ENCODE data around the gene AIF1.

The AIF1 gene

GRCh38 chr6:31663961-31664789, 49.1 kb downstream of the AIF1 start:
- no peak for TF ChIP-seq CTCF (IDR thresholded peaks at IDR 0.05; ENCODE audit: low read depth, low read length)
- H3K4me3 ChIP-seq (ENCODE audit: low read depth, low read length): peak overlapping the region; percentile 69

DNA sequence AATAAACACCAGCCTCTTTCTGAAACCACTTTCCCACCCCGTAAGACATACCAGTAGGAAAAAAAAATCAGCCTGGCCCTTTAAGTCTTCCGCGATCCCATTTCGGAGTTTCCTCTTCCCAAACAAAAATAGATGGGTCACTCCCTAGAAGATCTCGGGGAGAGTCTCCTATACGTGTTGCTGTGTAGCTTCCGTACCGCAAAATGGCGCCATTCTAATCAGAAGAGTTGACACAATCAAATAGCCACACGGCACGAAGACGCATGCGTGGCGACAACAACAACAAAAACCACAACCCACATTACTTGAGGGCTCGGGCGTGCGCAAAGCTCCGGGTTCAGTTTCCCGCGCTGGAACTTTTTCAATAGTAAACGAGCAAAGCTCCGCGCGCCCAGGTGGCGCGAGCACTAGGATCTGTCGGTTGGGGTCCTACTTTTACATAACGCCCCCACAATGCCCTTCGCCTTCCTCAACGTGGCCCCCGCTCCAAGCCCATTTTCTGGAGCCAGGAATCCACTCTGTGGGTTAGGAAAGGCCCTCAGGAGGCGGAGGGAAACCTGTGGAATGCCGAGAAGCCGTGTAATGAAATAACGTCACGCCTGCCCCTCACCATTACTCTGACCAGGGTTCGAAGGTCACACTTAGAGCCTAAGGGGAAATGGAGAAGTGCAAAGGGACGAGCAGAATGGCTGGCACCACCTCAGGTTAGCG, 49.9 kb downstream of the AIF1 start, which contains the start of gene GPANK1:
Gene GPANK1 (minus strand): TSS at position 208 of the 711 bp plus-strand sequence. CDS start 519 bp downstream, outside the sequence.
- H3K4me3 ChIP-seq (ENCODE audit: low read depth, low read length): peak within 1 kb of the TSS; percentile 69
- no peak for TF ChIP-seq CTCF (IDR thresholded peaks at IDR 0.05; ENCODE audit: low read depth, low read length)

DNA sequence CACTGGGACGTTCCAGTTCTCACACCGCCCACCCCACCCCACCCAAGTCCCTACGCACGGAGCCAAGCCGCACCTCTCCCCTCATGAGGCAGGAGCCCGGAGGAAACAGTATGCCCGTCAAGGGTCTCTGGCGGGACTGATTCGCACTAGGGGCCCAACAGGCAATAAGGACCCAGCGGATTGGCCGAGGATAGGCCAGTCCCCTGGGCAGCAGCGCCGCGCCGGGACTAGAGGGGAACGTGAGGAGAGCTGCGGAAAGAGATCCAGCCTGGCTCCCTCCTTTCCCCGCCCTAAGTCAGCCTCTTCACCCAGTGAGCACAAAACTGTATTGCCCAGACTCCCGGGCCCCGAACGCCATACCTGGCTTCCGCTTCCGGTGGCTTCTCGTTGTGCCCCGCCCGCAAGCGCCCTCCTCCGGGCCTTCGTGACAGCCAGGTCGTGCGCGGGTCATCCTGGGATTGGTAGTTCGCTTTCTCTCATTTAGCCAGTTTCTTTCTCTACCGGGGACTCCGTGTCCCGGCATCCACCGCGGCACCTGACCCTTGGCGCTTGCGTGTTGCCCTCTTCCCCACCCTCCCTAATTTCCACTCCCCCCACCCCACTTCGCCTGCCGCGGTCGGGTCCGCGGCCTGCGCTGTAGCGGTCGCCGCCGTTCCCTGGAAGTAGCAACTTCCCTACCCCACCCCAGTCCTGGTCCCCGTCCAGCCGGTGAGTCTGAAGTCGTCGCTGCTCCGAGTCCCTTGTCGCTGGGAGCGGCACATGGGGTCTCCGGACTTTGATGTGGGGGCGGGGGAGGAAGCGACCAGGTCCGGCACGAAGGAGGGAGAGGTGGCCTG, 50.7 kb downstream of the AIF1 start, which contains the start of gene CSNK2B:
Gene CSNK2B (plus strand): TSS at position 580 of the 836 bp plus-strand sequence. CDS start 752 bp downstream, outside the sequence.
- no peak for TF ChIP-seq CTCF (IDR thresholded peaks at IDR 0.05; ENCODE audit: low read depth, low read length)
- H3K4me3 ChIP-seq (ENCODE audit: low read depth, low read length): peak within 1 kb of the TSS; percentile 69

DNA sequence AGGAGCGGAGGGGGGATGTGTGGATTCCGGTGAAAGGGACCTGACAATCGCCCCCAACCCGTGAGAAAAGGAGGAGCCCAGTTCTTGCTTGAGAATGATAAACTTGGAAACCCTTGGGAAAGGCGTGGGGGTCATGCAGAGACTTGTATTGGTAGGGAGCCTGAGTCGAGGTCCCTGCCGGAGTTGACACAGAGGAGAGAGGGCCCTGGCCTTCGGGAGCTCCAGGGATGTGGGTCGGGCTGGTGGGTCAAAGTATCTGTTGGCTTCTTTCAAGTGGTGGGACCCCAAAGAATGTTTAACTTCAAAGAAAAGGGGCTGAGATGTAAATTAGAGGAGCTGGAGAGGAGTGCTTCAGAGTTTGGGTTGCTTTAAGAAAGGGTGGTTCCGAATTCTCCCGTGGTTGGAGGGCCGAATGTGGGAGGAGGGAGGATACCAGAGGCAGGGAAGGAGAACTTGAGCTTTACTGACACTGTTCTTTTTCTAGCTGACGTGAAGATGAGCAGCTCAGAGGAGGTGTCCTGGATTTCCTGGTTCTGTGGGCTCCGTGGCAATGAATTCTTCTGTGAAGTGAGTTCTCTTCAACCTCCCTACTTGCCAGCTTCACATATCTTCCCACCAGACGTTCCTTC, 51.4 kb downstream of the AIF1 start:
- H3K4me3 ChIP-seq (ENCODE audit: low read depth, low read length): peak overlapping the region; percentile 69
- TF ChIP-seq CTCF (IDR thresholded peaks at IDR 0.05; ENCODE audit: low read depth, low read length): no peak
